Cardiac muscle cell (in vitro differentiated cells and primary cell): Measurements from ENCODE around the gene BBS5. TPM values are rescaled to one million over a fixed set of nuclear protein-coding genes. Genes with fewer than 3 reads are reported as not detected.
"Not testable (repeated sequence)": the region's sequence is repeated elsewhere in the genome, so short reads cannot be mapped to it uniquely, and the experiment has no call there.

Experiments
- DNase-seq, 2 donors: peaks; one replicate each; pipeline versions ENCODE4 v3.0.0 to v3.0.0-alpha.2; 2010 to 2017; ENCODE audit warnings: low read depth in 1 of 2, low spot score in 1 of 2
- H3K27ac ChIP-seq: fragments of 200-600 bp; sonication (generic); 2 replicates; pipeline ENCODE4 v1.5.1; 2016
- H3K27me3 ChIP-seq: fragments of 200-600 bp; sonication (generic); 2 replicates; pipeline ENCODE4 v1.6.0; 2016; ENCODE audit warnings: control low read depth
- H3K36me3 ChIP-seq: fragments of 200-600 bp; sonication (generic); 2 replicates; pipeline ENCODE4 v1.5.1; 2016; ENCODE audit warnings: control low read depth
- H3K4me1 ChIP-seq: fragments of 200-600 bp; sonication (generic); 2 replicates; pipeline ENCODE4 v1.8.1; 2017; ENCODE audit warnings: low read depth, mild to moderate bottlenecking, mixed run types
- H3K4me3 ChIP-seq: fragments of 200-600 bp; sonication (generic); 2 replicates; pipeline ENCODE4 v1.5.1; 2016; ENCODE audit warnings: mild to moderate bottlenecking
- H3K9me3 ChIP-seq: fragments of 200-600 bp; sonication (generic); 2 replicates; pipeline ENCODE4 v1.5.1; 2017; ENCODE audit warnings: low read depth, mild to moderate bottlenecking, control low read depth
- CTCF ChIP-seq: IDR thresholded peaks from 2 replicates; pipeline ENCODE4 v1.5.1; 2012; ENCODE audit warnings: low read depth, mild to moderate bottlenecking, low read length
- polyA plus RNA-seq: library from polyadenylated mRNA; unstranded; fragments of >200 nt; fragmentation: Nextera tagmentation; extraction: Ambion mirVana; gene quantifications from 2 replicates; pipeline ENCODE4 v1.2.1, GENCODE V29; 2016
- total RNA-seq: library from RNA; depleted of rRNA; stranded (reverse); fragments of >200 nt; gene quantifications from 2 replicates; pipeline ENCODE4 v1.2.3, GENCODE V29; 2016

The BBS5 gene
- 6.9 and 8.4 TPM in 2 replicates for total RNA-seq
- polyA plus RNA-seq, result 8.9 and 14.0 TPM in 2 replicates

- TF ChIP-seq CTCF, result peak; percentile 47
- no peaks in the 10 kb centered on the region for H3K36me3 ChIP-seq
- no peaks in the 10 kb centered on the region for H3K4me1 ChIP-seq
- H3K9me3 ChIP-seq, result no peaks in the 10 kb centered on the region
- peak within 1 kb of the TSS; percentile 48 for H3K4me3 ChIP-seq
- no peak within 1 kb of the TSS for H3K27ac ChIP-seq
- peak; percentile 89 to 92 for DNase-seq
- no peaks in the 10 kb centered on the region for H3K27me3 ChIP-seq
These were observed at the start of gene BBS5 for GRCh38 chr2:169479257-169480078. Gene BBS5, plus strand, starts transcription at chr2:169479494. Its CDS starts 60 bp downstream, at chr2:169479554.

- H3K9me3 ChIP-seq, H3K36me3 ChIP-seq, H3K27ac ChIP-seq, DNase-seq, H3K4me1 ChIP-seq, H3K27me3 ChIP-seq, H3K4me3 ChIP-seq: not testable (repeated sequence)
These were observed 47.5 kb upstream of the BBS5 start for GRCh38 chr2:169431772-169432171.

GRCh38 chr2:169434236-169434635, 45.1 kb upstream of the BBS5 start:
- H3K27me3 ChIP-seq, H3K4me3 ChIP-seq, DNase-seq, H3K4me1 ChIP-seq, H3K27ac ChIP-seq, H3K9me3 ChIP-seq, H3K36me3 ChIP-seq: not testable (repeated sequence)

GRCh38 chr2:169438466-169439072, 40.7 kb upstream of the BBS5 start:
- Histone ChIP-seq H3K36me3 (no peaks in the 10 kb centered on the region), H3K9me3 (no peaks in the 10 kb centered on the region), H3K27me3 (no peaks in the 10 kb centered on the region), H3K4me3 (no peak overlapping the region), H3K27ac (no peak overlapping the region), H3K4me1 (no peaks in the 10 kb centered on the region)
- TF ChIP-seq CTCF, result no peak
- no peak for DNase-seq

GRCh38 chr2:169439900-169440299, 39.4 kb upstream of the BBS5 start:
- no peaks in the 10 kb centered on the region for H3K9me3 ChIP-seq
- DNase-seq, result no peak
- no peak for TF ChIP-seq CTCF
- H3K4me3 ChIP-seq, result no peak overlapping the region
- H3K36me3 ChIP-seq, result no peaks in the 10 kb centered on the region
- H3K27me3 ChIP-seq, result no peaks in the 10 kb centered on the region
- no peak overlapping the region for H3K27ac ChIP-seq
- H3K4me1 ChIP-seq, result no peaks in the 10 kb centered on the region

- H3K4me1 ChIP-seq, result no peaks in the 10 kb centered on the region
- DNase-seq, result no peak
- no peak overlapping the region for H3K4me3 ChIP-seq
- no peak overlapping the region for H3K27ac ChIP-seq
- no peaks in the 10 kb centered on the region for H3K9me3 ChIP-seq
- no peak for TF ChIP-seq CTCF
- H3K36me3 ChIP-seq, result no peaks in the 10 kb centered on the region
- H3K27me3 ChIP-seq, result no peaks in the 10 kb centered on the region
These were observed 32.8 kb upstream of the BBS5 start for GRCh38 chr2:169446452-169446851.
